ENCODE data around the gene MORC1. TPM values are rescaled to one million over a fixed set of nuclear protein-coding genes. Genes with fewer than 3 reads are reported as not detected.

MORC1 gene
- total and polyA plus RNA-seq, 2 experiments from 2014 or later = not detected

- DNase-seq (ENCODE audit: low read depth in 1 of 2, low spot score in 1 of 2) = no peak
- no peaks in the 10 kb centered on the region for H3K27me3 ChIP-seq
- no peak overlapping the region for H3K4me3 ChIP-seq
- H3K27ac ChIP-seq = peak overlapping the region; percentile 1
- peaks cover 5% of the 10 kb centered on the region for H3K4me1 ChIP-seq (ENCODE audit: low read depth)
- H3K9me3 ChIP-seq (ENCODE audit: low read depth) = no peaks in the 10 kb centered on the region
- no peaks in the 10 kb centered on the region for H3K36me3 ChIP-seq
- TF ChIP-seq, protein P1, sequence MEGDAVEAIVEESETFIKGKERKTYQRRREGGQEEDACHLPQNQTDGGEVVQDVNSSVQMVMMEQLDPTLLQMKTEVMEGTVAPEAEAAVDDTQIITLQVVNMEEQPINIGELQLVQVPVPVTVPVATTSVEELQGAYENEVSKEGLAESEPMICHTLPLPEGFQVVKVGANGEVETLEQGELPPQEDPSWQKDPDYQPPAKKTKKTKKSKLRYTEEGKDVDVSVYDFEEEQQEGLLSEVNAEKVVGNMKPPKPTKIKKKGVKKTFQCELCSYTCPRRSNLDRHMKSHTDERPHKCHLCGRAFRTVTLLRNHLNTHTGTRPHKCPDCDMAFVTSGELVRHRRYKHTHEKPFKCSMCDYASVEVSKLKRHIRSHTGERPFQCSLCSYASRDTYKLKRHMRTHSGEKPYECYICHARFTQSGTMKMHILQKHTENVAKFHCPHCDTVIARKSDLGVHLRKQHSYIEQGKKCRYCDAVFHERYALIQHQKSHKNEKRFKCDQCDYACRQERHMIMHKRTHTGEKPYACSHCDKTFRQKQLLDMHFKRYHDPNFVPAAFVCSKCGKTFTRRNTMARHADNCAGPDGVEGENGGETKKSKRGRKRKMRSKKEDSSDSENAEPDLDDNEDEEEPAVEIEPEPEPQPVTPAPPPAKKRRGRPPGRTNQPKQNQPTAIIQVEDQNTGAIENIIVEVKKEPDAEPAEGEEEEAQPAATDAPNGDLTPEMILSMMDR (IDR thresholded peaks at IDR 0.05; ENCODE audit: low read depth, low read length) = no peak
These were observed 177.2 kb downstream of the MORC1 start for GRCh38 chr3:108940568-108941263.

- Histone ChIP-seq H3K9me3 (ENCODE audit: low read depth) (no peaks in the 10 kb centered on the region), H3K27ac (peak overlapping the region; percentile 1), H3K36me3 (no peaks in the 10 kb centered on the region), H3K4me1 (ENCODE audit: low read depth) (peaks cover 5% of the 10 kb centered on the region), H3K4me3 (no peak overlapping the region), H3K27me3 (no peaks in the 10 kb centered on the region)
- no peak for DNase-seq (ENCODE audit: low read depth in 1 of 2, low spot score in 1 of 2)
- TF ChIP-seq, protein P1 (IDR thresholded peaks at IDR 0.05; ENCODE audit: low read depth, low read length) = no peak
These were observed 177.8 kb downstream of the MORC1 start for GRCh38 chr3:108940166-108940565.

- H3K9me3 ChIP-seq (ENCODE audit: low read depth) = no peaks in the 10 kb centered on the region
- peaks cover 5% of the 10 kb centered on the region for H3K4me1 ChIP-seq (ENCODE audit: low read depth)
- TF ChIP-seq, protein P1 (IDR thresholded peaks at IDR 0.05; ENCODE audit: low read depth, low read length) = no peak
- H3K27ac ChIP-seq = no peak overlapping the region
- H3K27me3 ChIP-seq = no peaks in the 10 kb centered on the region
- H3K36me3 ChIP-seq = no peaks in the 10 kb centered on the region
- DNase-seq (ENCODE audit: low read depth in 1 of 2, low spot score in 1 of 2) = no peak
- no peak overlapping the region for H3K4me3 ChIP-seq
These were observed 180.8 kb downstream of the MORC1 start for GRCh38 chr3:108936924-108937689.

DNA sequence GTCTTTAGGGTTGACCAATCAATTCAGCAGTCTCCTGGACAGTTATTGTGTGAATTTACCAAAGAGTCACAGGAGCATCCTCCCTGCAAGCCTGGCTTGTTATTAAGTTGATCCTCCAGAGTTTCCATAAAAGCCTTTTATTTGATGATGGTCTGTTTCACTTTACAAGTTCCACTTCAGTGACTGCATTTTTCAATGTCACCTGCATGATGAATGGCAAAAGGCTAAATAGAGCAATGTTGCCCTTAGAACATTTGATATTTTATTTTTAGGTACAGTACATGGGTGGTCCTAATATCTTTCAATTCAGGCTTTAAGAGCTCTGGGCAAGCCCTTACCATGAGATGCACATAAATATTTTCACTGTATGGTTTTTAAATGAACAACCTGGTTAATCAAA lies 186.9 kb downstream of the MORC1 start:
- H3K4me3 ChIP-seq = no peak overlapping the region
- DNase-seq (ENCODE audit: low read depth in 1 of 2, low spot score in 1 of 2) = no peak
- no peaks in the 10 kb centered on the region for H3K36me3 ChIP-seq
- TF ChIP-seq, protein P1 (IDR thresholded peaks at IDR 0.05; ENCODE audit: low read depth, low read length) = no peak
- H3K27ac ChIP-seq = no peak overlapping the region
- no peaks in the 10 kb centered on the region for H3K9me3 ChIP-seq (ENCODE audit: low read depth)
- no peaks in the 10 kb centered on the region for H3K4me1 ChIP-seq (ENCODE audit: low read depth)
- H3K27me3 ChIP-seq = no peaks in the 10 kb centered on the region

DNA sequence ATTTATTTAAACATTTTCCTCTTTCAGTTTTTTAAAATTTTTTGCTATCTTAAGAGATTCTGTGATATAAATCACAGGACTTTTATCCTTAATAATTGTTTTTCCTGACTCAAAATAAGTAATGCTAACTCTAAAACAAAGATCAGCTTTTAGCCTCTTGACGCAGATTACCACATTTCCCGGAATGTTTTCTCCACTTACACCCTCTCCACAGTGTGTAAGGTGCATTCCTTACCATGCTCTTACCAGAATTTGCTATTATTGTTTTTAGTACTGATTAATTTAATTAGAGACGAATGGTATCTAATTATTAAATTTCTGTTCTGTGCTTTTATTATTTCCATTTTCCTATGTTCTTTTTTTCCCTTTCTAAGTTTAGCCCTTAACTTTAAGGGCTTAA lies 199.1 kb downstream of the MORC1 start:
- H3K4me3 ChIP-seq = no peak overlapping the region
- H3K27ac ChIP-seq = no peak overlapping the region
- no peaks in the 10 kb centered on the region for H3K9me3 ChIP-seq (ENCODE audit: low read depth)
- no peaks in the 10 kb centered on the region for H3K36me3 ChIP-seq
- TF ChIP-seq, protein P1 (IDR thresholded peaks at IDR 0.05; ENCODE audit: low read depth, low read length) = no peak
- no peak for DNase-seq (ENCODE audit: low read depth in 1 of 2, low spot score in 1 of 2)
- H3K27me3 ChIP-seq = no peaks in the 10 kb centered on the region
- H3K4me1 ChIP-seq (ENCODE audit: low read depth) = no peaks in the 10 kb centered on the region

Data from cardiac muscle cell (in vitro differentiated cells and primary cell).